MCF 10A (cell line): ENCODE measurements around the gene DNAI2. TPM values are rescaled to one million over a fixed set of nuclear protein-coding genes. Genes with fewer than 3 reads are reported as not detected.

Experiments
- Bru-seq: library from RNA; stranded (reverse); fragments of 400-500 nt; gene quantifications from one replicate; lab custom pipeline; 2021; lab: Mats Ljungman, UMichigan
- BruChase-seq, 2 experiments: library from RNA; stranded (reverse); fragments of 400-500 nt; gene quantifications; one replicate each; lab custom pipeline; 2021; lab: Mats Ljungman, UMichigan
- BruUV-seq: library from RNA; stranded (reverse); fragments of 400-500 nt; replicated peaks from 2 replicates; lab custom pipeline; 2021; lab: Mats Ljungman, UMichigan
- CTCF ChIA-PET: fragments of 300-600 bp; sonication (Branson Sonifier 250); formaldehyde crosslinking; extraction: SDS; loops from one replicate; lab custom pipeline; 2021; ENCODE audit warnings: antibody characterized with exemption, inconsistent platforms; lab: Yijun Ruan, JAX
- POLR2A ChIA-PET: fragments of 300-600, 350-650 bp; sonication (Branson Sonifier 250); formaldehyde crosslinking; extraction: SDS; loops from one replicate; lab custom pipeline; 2020; ENCODE audit warnings: antibody characterized with exemption, inconsistent platforms; lab: Yijun Ruan, JAX
- DNase-seq: peaks from one replicate; pipeline ENCODE4 v3.0.0-alpha.2; 2018; ENCODE audit not compliant: unreplicated experiment
- H3K27ac Mint-ChIP-seq: one replicate; pipeline ENCODE4 v1.8.0; 2022; ENCODE audit warnings: mild to moderate bottlenecking, low read depth, mixed read lengths; ENCODE audit not compliant: unreplicated experiment
- H3K27me3 Mint-ChIP-seq: one replicate; pipeline ENCODE4 v1.8.0; 2022; ENCODE audit warnings: mixed read lengths; ENCODE audit not compliant: insufficient read depth, unreplicated experiment
- H3K36me3 Mint-ChIP-seq: one replicate; pipeline ENCODE4 v1.8.0; 2022; ENCODE audit warnings: mild to moderate bottlenecking, moderate library complexity, mixed read lengths; ENCODE audit not compliant: insufficient read depth, unreplicated experiment
- H3K4me1 Mint-ChIP-seq: one replicate; pipeline ENCODE4 v1.8.0; 2022; ENCODE audit warnings: mixed read lengths; ENCODE audit not compliant: insufficient read depth, unreplicated experiment
- H3K4me3 Mint-ChIP-seq: one replicate; pipeline ENCODE4 v1.8.0; 2022; ENCODE audit warnings: mild to moderate bottlenecking, moderate library complexity, mixed read lengths; ENCODE audit not compliant: unreplicated experiment
- H3K9me3 Mint-ChIP-seq: one replicate; pipeline ENCODE4 v1.8.0; 2022; ENCODE audit warnings: mixed read lengths; ENCODE audit not compliant: unreplicated experiment
- intact Hi-C: fragments of 100-400 bp; cut with micrococcal nuclease; formaldehyde crosslinking; loops from 2 replicates; pipeline ENCODE4 v1.14.1; 2022
- long read RNA-seq: library from polyadenylated mRNA; stranded (forward); transcript quantifications from one replicate; pipeline ENCODE4 v2.0.0, GENCODE V29; 2022
- total RNA-seq: library from RNA; stranded (reverse); gene quantifications from 2 replicates; pipeline ENCODE4 v1.2.3, GENCODE V29; 2022
- TF ChIP-seq, protein P1 (sequence below): fragments of 200-600 bp; IDR thresholded peaks from one replicate; pipeline ENCODE4 v1.8.0; 2022; ENCODE audit warnings: antibody characterized with exemption, mild to moderate bottlenecking; ENCODE audit not compliant: unreplicated experiment

DNAI2 gene
- total RNA-seq (not detected in 2 replicates), Bru-seq, nascent RNA (not detected), BruChase-seq, experiment 1, labeled RNA remaining after a 6-hour chase (not detected), BruChase-seq, experiment 2, labeled RNA remaining after a 2-hour chase (not detected)
- long read RNA-seq, result 0 reads

DNA sequence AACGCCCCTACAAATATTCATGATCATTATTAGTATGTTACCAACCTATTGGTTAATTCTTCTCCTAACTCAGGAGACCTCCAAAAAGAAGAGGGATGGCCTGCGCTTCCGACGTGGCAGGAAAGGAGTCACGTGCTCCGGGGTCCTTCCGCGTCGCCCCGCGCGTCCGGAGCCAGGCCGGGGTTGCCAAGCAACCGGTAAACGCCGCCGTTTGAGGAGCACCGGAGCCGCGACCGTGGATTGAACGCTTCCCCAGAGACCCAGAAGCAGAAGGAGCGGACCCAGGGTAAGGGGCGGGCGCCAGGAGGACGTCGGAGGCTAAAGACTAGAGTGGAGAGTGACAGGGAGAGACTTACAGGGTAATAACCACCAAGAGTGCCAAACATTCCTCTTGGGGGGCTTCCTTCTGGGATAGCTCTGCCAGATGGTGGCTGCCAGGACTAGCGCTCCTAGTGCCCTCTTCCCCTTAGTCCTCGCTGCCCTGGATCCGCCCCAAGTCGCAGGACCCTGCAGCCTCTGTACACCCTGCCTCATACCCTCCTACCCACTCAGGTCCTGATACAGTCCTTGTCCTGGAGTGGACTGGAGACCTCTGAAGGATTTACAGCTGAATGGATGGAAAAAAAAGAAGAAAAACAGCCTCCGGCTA, at the start of gene DNAI2:
Gene DNAI2, plus strand, starts transcription at position 175 of the 649 bp plus-strand sequence. CDS start 7,584 bp downstream, outside the sequence.
- ChIA-PET POLR2A (no interaction called here), CTCF (no interaction called here)
- Mint-ChIP-seq H3K27me3 (peaks cover 76% of the 10 kb centered on the region), H3K27ac (no peak within 1 kb of the TSS), H3K9me3 (no peaks in the 10 kb centered on the region), H3K36me3 (no peaks in the 10 kb centered on the region), H3K4me1 (no peaks in the 10 kb centered on the region), H3K4me3 (no peak within 1 kb of the TSS)
- intact Hi-C loops, result no loop called here
- no peak for DNase-seq
- TF ChIP-seq, protein P1, sequence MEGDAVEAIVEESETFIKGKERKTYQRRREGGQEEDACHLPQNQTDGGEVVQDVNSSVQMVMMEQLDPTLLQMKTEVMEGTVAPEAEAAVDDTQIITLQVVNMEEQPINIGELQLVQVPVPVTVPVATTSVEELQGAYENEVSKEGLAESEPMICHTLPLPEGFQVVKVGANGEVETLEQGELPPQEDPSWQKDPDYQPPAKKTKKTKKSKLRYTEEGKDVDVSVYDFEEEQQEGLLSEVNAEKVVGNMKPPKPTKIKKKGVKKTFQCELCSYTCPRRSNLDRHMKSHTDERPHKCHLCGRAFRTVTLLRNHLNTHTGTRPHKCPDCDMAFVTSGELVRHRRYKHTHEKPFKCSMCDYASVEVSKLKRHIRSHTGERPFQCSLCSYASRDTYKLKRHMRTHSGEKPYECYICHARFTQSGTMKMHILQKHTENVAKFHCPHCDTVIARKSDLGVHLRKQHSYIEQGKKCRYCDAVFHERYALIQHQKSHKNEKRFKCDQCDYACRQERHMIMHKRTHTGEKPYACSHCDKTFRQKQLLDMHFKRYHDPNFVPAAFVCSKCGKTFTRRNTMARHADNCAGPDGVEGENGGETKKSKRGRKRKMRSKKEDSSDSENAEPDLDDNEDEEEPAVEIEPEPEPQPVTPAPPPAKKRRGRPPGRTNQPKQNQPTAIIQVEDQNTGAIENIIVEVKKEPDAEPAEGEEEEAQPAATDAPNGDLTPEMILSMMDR, result no peak
- no TSS peak for BruUV-seq

- Mint-ChIP-seq H3K27ac (no peak overlapping the region), H3K4me1 (no peaks in the 10 kb centered on the region), H3K9me3 (no peaks in the 10 kb centered on the region), H3K27me3 (peaks cover 43% of the 10 kb centered on the region), H3K4me3 (no peak overlapping the region), H3K36me3 (no peaks in the 10 kb centered on the region)
- DNase-seq, result no peak
- BruUV-seq, result no TSS peak
- POLR2A ChIA-PET, result no interaction called here
- CTCF ChIA-PET, result no interaction called here
- TF ChIP-seq, protein P1, result no peak
- intact Hi-C loops, result no loop called here
Measured at GRCh38 chr17:74224959-74225725, 48.9 kb upstream of the DNAI2 start.

DNA sequence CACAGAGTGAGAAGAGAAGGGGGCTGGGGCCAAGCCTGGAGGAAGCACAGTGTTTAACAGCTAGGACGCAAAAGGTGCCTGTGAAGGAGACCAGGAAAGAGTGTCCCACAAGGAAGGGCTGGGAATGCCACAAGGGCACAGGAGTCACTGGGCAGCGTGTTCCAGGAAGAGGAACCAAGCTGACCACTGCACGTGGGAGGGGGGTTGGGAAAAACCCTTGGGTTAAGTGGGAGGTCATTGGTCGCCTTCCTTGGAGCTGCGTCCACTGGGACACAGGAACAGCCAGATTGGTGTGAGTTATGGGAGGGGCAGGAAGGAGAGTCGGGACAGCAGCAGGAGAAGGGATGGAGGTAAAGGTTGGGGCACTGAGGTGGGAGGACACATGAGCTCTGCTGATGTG, 47.8 kb upstream of the DNAI2 start:
- intact Hi-C loops, result no loop called here
- Mint-ChIP-seq H3K27ac (no peak overlapping the region), H3K36me3 (no peaks in the 10 kb centered on the region), H3K4me1 (no peaks in the 10 kb centered on the region), H3K4me3 (no peak overlapping the region), H3K9me3 (no peaks in the 10 kb centered on the region), H3K27me3 (peaks cover 43% of the 10 kb centered on the region)
- CTCF ChIA-PET, result interaction anchor here (0.6 kb wide), 2 partner anchors 21 to 269 kb away, joined by 3 to 4 read pairs; no protein-coding TSS in a partner anchor
- TF ChIP-seq, protein P1, result no peak
- no peak for DNase-seq
- no TSS peak for BruUV-seq
- POLR2A ChIA-PET, result no interaction called here
